DMS114 treated with DMSO at 0.1 percent for 48 hours (cell line): ENCODE results near the gene CENPQ.

ENCODE experiments used
- DNase-seq: peaks from one replicate; lab custom pipeline; 2025; ENCODE audit not compliant: unreplicated experiment; lab: John Stamatoyannopoulos, UW

CENPQ gene

DNA sequence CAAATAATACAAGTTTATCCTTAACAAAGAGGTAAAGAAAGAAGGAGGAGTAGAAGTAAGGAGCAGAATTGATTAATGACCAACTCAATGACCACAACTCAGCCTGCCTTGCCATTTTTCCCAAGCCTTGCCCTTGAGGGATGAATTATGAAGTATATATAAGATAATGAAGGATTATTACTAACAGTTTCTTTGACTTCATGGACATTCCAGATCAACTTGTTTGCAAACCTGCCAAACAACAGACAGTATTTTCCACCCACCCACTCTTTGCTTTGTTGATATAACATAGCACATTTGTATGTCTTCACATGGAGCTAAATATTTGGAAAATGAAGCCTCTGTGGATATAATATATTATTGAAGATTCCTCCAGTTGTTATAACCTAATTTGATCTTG, 77.4 kb downstream of the CENPQ start:
- no peak for DNase-seq

DNA sequence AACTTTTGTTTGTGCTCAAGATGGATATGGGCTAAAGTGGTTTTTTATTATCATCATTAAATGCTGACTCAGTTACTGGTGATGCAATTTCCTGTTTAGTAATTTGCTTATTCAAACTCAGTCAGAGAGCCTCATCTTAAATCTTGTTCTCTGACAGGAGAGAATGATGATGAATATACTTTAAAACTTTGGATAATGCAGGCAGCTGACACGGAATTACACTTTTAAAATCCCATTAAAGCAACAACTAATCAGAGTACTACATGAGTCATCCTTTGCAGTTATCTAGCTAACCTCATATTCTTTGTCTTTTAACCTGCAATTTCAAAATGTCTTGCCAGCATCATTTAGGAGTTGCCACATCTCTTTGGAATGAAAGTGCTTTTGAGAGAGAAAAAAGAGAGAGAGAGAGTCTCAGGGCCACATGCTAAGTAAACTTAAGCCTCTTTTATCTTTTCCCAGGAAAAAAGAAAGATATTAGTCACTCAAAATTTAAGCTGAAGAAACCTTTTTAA, 78.1 kb downstream of the CENPQ start:
- no peak for DNase-seq

DNA sequence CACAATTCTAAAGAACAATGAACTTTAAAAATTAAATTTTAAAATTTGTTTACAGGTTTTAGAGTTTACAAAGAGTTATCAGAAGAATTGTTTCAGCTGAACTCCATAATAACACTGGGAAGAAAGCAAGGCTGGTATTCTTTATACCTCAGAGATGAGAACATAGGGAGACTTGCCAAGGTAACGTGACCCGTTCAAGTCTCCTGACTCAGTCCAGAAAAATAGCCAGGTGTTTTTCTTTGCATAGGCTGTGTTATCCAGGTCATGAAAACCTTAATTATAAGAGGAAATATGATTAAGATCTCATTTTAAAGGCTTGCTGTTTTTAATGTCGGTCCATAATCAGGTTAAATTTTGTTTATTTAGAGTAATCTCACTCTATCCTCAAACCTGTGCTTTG, 78.8 kb downstream of the CENPQ start:
- DNase-seq, result no peak
